Activated naive CD8-positive, alpha-beta T cell treated with anti-CD3 and anti-CD28 coated beads for 36 hours (primary cell): ENCODE measurements around the gene ETFDH. TPM values are rescaled to one million over a fixed set of nuclear protein-coding genes. Genes with fewer than 3 reads are reported as not detected.
A peak's percentile ranks its signal among the peaks of the same experiment; 100 is the strongest.
"Not testable (repeated sequence)": the region's sequence is repeated elsewhere in the genome, so short reads cannot be mapped to it uniquely, and the experiment has no call there.

Experiments used
- DNase-seq: peaks from one replicate; pipeline ENCODE4 v3.0.0; 2021
- H3K27ac Mint-ChIP-seq: one replicate; pipeline ENCODE4 v1.8.0; 2022; ENCODE audit warnings: mild to moderate bottlenecking, moderate library complexity, mixed read lengths
- H3K27me3 Mint-ChIP-seq: one replicate; pipeline ENCODE4 v1.8.0; 2022; ENCODE audit warnings: mild to moderate bottlenecking, mixed read lengths
- H3K36me3 Mint-ChIP-seq: one replicate; pipeline ENCODE4 v1.8.0; 2021; ENCODE audit warnings: mild to moderate bottlenecking, mixed read lengths
- H3K4me1 Mint-ChIP-seq: one replicate; pipeline ENCODE4 v1.8.0; 2021; ENCODE audit warnings: mixed read lengths
- H3K4me3 Mint-ChIP-seq: one replicate; pipeline ENCODE4 v1.8.0; 2022; ENCODE audit warnings: mild to moderate bottlenecking, moderate library complexity, mixed read lengths
- H3K9me3 Mint-ChIP-seq: one replicate; pipeline ENCODE4 v1.8.0; 2022; ENCODE audit warnings: mixed read lengths
- total RNA-seq, 2 experiments: library from RNA; stranded (reverse); gene quantifications; one replicate each; pipeline ENCODE4 v1.2.3, GENCODE V29; 2021

The ETFDH gene
- total RNA-seq, result 10 to 100 TPM; 28.5 to 29.0 TPM

- peak within 1 kb of the TSS; percentile 98 for H3K4me3 Mint-ChIP-seq
- peak; percentile 98 for DNase-seq
These were observed at the start of gene ETFDH for GRCh38 chr4:158671915-158672806. Gene ETFDH (plus strand): TSS chr4:158672296. CDS start chr4:158672457, 161 bp downstream.

GRCh38 chr4:158624889-158625478 is 47.1 kb upstream of the ETFDH start:
- no peak for DNase-seq
- Mint-ChIP-seq H3K27me3 (peaks cover 16% of the 10 kb centered on the region), H3K27ac (no peak overlapping the region), H3K4me1 (no peaks in the 10 kb centered on the region), H3K4me3 (no peak overlapping the region), H3K9me3 (no peaks in the 10 kb centered on the region), H3K36me3 (no peaks in the 10 kb centered on the region)

More at GRCh38 chr4:158671915-158672806, at the start of gene ETFDH:
- Mint-ChIP-seq H3K27ac (peak within 1 kb of the TSS; percentile 98), H3K4me1 (peaks cover 24% of the 10 kb centered on the region), H3K9me3 (no peaks in the 10 kb centered on the region), H3K27me3 (no peaks in the 10 kb centered on the region), H3K36me3 (peaks cover 14% of the 10 kb centered on the region)

- no peaks in the 10 kb centered on the region for H3K9me3 Mint-ChIP-seq
- no peaks in the 10 kb centered on the region for H3K4me1 Mint-ChIP-seq
- peaks cover 10% of the 10 kb centered on the region for H3K27me3 Mint-ChIP-seq
- H3K4me3 Mint-ChIP-seq, result no peak overlapping the region
- H3K36me3 Mint-ChIP-seq, result no peaks in the 10 kb centered on the region
- no peak overlapping the region for H3K27ac Mint-ChIP-seq
- no peak for DNase-seq
These were observed 46.6 kb upstream of the ETFDH start for GRCh38 chr4:158625544-158625943.

- Mint-ChIP-seq H3K27ac (no peak overlapping the region), H3K9me3 (no peaks in the 10 kb centered on the region), H3K27me3 (peaks cover 11% of the 10 kb centered on the region), H3K4me1 (no peaks in the 10 kb centered on the region), H3K4me3 (no peak overlapping the region), H3K36me3 (no peaks in the 10 kb centered on the region)
- DNase-seq, result no peak
These were observed 41.2 kb upstream of the ETFDH start for GRCh38 chr4:158630893-158631292.

DNA sequence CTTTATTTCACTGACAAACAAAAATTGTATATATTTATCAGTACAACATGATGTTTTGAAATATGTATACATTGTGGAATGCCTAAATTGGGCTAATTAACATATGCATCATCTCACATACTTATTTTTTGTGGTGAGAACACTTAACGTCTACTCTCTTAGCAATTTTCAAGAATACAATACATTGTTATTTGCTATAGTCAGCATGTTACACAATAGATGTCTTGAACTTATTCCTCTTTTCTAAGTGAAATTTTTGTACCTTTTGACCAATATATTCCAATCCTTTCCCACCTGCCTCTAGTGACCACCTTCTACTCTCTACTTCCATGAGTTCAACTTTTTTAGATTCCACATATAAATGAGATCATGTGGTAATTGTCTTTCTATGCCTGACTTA is 35.5 kb upstream of the ETFDH start:
- no peaks in the 10 kb centered on the region for H3K4me1 Mint-ChIP-seq
- H3K4me3 Mint-ChIP-seq, result no peak overlapping the region
- H3K27ac Mint-ChIP-seq, result no peak overlapping the region
- peaks cover 20% of the 10 kb centered on the region for H3K27me3 Mint-ChIP-seq
- no peaks in the 10 kb centered on the region for H3K36me3 Mint-ChIP-seq
- no peaks in the 10 kb centered on the region for H3K9me3 Mint-ChIP-seq
- no peak for DNase-seq

DNA sequence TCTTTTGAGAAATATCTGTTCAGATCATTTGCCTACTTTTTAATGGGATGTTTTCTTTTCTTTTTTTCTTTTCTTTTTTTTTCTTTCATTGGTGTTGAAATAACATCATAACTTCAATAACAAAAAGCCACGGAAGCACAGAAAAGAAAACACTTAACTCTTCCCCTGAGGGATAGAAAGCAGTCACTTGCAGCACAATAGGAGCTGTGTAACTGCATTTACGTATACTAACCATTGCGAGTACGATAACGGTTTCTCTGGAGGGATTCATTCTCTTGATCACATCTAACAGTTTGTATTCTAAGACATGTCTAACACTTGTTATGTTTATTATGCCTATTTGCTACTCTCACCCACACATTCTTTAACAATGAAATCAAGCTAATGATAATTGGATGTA is 27.7 kb upstream of the ETFDH start:
- H3K4me3 Mint-ChIP-seq, result no peak overlapping the region
- no peak for DNase-seq
- H3K4me1 Mint-ChIP-seq, result no peaks in the 10 kb centered on the region
- no peaks in the 10 kb centered on the region for H3K36me3 Mint-ChIP-seq
- H3K27ac Mint-ChIP-seq, result no peak overlapping the region
- no peaks in the 10 kb centered on the region for H3K9me3 Mint-ChIP-seq
- peaks cover 9% of the 10 kb centered on the region for H3K27me3 Mint-ChIP-seq

GRCh38 chr4:158644760-158645159 is 27.3 kb upstream of the ETFDH start:
- no peak for DNase-seq
- no peaks in the 10 kb centered on the region for H3K9me3 Mint-ChIP-seq
- no peaks in the 10 kb centered on the region for H3K36me3 Mint-ChIP-seq
- H3K27me3 Mint-ChIP-seq, result peaks cover 9% of the 10 kb centered on the region
- H3K27ac Mint-ChIP-seq, result no peak overlapping the region
- no peaks in the 10 kb centered on the region for H3K4me1 Mint-ChIP-seq
- H3K4me3 Mint-ChIP-seq, result no peak overlapping the region

GRCh38 chr4:158649111-158649680 is 22.9 kb upstream of the ETFDH start:
- Mint-ChIP-seq H3K27me3 (peaks cover 4% of the 10 kb centered on the region), H3K27ac (no peak overlapping the region), H3K4me1 (peaks cover 6% of the 10 kb centered on the region), H3K9me3 (no peaks in the 10 kb centered on the region), H3K36me3 (no peaks in the 10 kb centered on the region), H3K4me3 (no peak overlapping the region)
- DNase-seq, result no peak

GRCh38 chr4:158652920-158653319 is 19.2 kb upstream of the ETFDH start:
- Mint-ChIP-seq H3K4me1 (peaks cover 6% of the 10 kb centered on the region), H3K9me3 (no peaks in the 10 kb centered on the region), H3K36me3 (no peaks in the 10 kb centered on the region), H3K27ac (no peak overlapping the region), H3K4me3 (peak overlapping the region; percentile 22), H3K27me3 (no peaks in the 10 kb centered on the region)
- DNase-seq, result no peak

GRCh38 chr4:158656439-158656838 is 15.7 kb upstream of the ETFDH start:
- Mint-ChIP-seq H3K27ac (no peak overlapping the region), H3K4me1 (peaks cover 6% of the 10 kb centered on the region), H3K36me3 (no peaks in the 10 kb centered on the region), H3K4me3 (no peak overlapping the region), H3K27me3 (peaks cover 4% of the 10 kb centered on the region), H3K9me3 (no peaks in the 10 kb centered on the region)
- DNase-seq, result no peak

- Mint-ChIP-seq H3K36me3 (no peaks in the 10 kb centered on the region), H3K9me3 (no peaks in the 10 kb centered on the region), H3K4me1 (peaks cover 6% of the 10 kb centered on the region), H3K27me3 (peaks cover 4% of the 10 kb centered on the region), H3K27ac (no peak overlapping the region), H3K4me3 (no peak overlapping the region)
- no peak for DNase-seq
These were observed 14.8 kb upstream of the ETFDH start for GRCh38 chr4:158657291-158657690.

GRCh38 chr4:158663255-158663654 is 8.8 kb upstream of the ETFDH start:
- H3K4me3 Mint-ChIP-seq, H3K4me1 Mint-ChIP-seq, H3K27ac Mint-ChIP-seq, H3K27me3 Mint-ChIP-seq, DNase-seq, H3K9me3 Mint-ChIP-seq: not testable (repeated sequence)
- H3K36me3 Mint-ChIP-seq, result peaks cover 11% of the 10 kb centered on the region

DNA sequence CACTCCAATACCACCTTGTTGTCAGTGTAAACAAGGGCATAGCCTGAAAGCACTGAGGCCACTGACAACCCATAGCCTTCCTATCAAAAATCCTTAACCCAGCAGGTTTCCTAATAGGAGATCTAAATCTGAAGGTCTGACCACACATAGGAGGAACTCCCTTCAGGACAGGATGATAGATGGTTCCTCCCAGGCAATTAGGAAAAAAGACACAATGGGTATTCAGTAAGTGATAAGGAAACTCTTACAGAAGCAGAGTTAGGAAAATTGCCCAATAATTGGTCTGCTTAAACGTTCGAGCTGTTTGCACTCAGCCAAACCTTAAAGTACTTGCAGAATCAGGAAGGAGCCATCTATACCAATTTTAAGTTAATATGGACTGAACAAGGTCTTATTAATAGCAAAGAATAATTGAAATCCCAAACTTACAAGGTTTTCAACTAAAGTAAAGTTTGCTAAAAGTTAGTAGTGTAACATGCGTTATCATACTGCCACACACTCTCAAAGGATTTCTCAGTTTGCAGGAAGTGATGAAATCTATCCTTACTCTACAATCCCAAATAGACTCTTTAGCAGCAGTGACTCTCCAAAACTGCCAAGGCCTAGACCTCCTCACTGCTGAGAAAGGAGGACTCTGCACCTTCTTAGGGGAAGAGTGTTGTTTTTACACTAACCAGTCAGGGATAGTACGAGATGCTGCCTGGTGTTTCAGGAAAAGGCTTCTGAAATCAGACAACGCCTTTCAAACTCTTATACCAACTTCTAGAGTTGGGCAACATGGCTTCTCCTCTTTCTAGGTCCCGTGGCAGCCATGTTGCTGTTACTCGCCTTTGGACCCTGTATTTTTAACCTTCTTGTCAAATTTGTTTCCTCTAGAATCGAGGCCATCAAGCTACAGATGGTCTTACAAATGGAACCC is 8.1 kb upstream of the ETFDH start:
- peaks cover 13% of the 10 kb centered on the region for H3K36me3 Mint-ChIP-seq
- not testable (repeated sequence) for H3K9me3 Mint-ChIP-seq, H3K27ac Mint-ChIP-seq, H3K4me3 Mint-ChIP-seq, H3K27me3 Mint-ChIP-seq, DNase-seq, H3K4me1 Mint-ChIP-seq

GRCh38 chr4:158664806-158665205 is 7.3 kb upstream of the ETFDH start:
- Mint-ChIP-seq H3K27me3 (peaks cover 3% of the 10 kb centered on the region), H3K9me3 (no peaks in the 10 kb centered on the region), H3K27ac (no peak overlapping the region), H3K36me3 (peaks cover 17% of the 10 kb centered on the region), H3K4me1 (peaks cover 8% of the 10 kb centered on the region), H3K4me3 (no peak overlapping the region)
- DNase-seq, result no peak

- H3K4me3 Mint-ChIP-seq, result no peak overlapping the region
- H3K9me3 Mint-ChIP-seq, result no peaks in the 10 kb centered on the region
These were observed 5.2 kb upstream of the ETFDH start for GRCh38 chr4:158666892-158667291.

More at GRCh38 chr4:158666892-158667291, 5.2 kb upstream of the ETFDH start:
- no peak for DNase-seq
- no peak overlapping the region for H3K27ac Mint-ChIP-seq
- peaks cover 25% of the 10 kb centered on the region for H3K36me3 Mint-ChIP-seq
- H3K27me3 Mint-ChIP-seq, result no peaks in the 10 kb centered on the region
- H3K4me1 Mint-ChIP-seq, result peaks cover 17% of the 10 kb centered on the region
